K562 (cell line): Measurements from ENCODE around the gene TLCD1. TPM values are rescaled to one million over a fixed set of nuclear protein-coding genes. Genes with fewer than 3 reads are reported as not detected.
A peak's percentile ranks its signal among the peaks of the same experiment; 100 is the strongest.

Experiments
- ATAC-seq: fragments of 200-7000 bp; cut with Tn5 transposase; 3 replicates; pipeline ENCODE4 v1.9.1; 2020; ENCODE audit warnings: moderate library complexity
- BruUV-seq: library from RNA; stranded (reverse); fragments of 400-500 nt; replicated peaks from 2 replicates; lab custom pipeline; 2021; lab: Mats Ljungman, UMichigan
- CTCF ChIA-PET: fragments of 300-600 bp; formaldehyde crosslinking; extraction: SDS; loops from one replicate; lab custom pipeline; 2021; ENCODE audit warnings: low intra/inter-chr PET ratio; lab: Yijun Ruan, JAX
- POLR2A ChIA-PET: fragments of 300-600, 350-650 bp; sonication (Branson Sonifier 250); formaldehyde crosslinking; extraction: SDS; loops from one replicate; lab custom pipeline; 2021; ENCODE audit warnings: antibody characterized with exemption, inconsistent platforms; lab: Yijun Ruan, JAX
- DNase-seq, 4 experiments: peaks; one replicate each; pipeline versions ENCODE4 v3.0.0 to v3.0.0-alpha.2; 2011 to 2018; ENCODE audit warnings: low spot score in 3 of 4, mixed read lengths in 3 of 4; ENCODE audit errors: extremely low read depth in 1 of 4
- FAIRE-seq: peaks from 2 replicates; lab custom pipeline; 2011; peaks lifted over from hg19 to GRCh38; lab: Jason Lieb, UNC
- H2AFZ ChIP-seq: 2 replicates; pipeline ENCODE4 v1.6.0; 2011; ENCODE audit warnings: low read depth, low read length, control low read depth, inconsistent platforms
- H3K27ac ChIP-seq: fragments of 200-600 bp; 3 replicates; pipeline ENCODE4 v1.8.0; 2011; ENCODE audit warnings: low read depth, mild to moderate bottlenecking, control low read depth, inconsistent platforms, low read length, moderate library complexity, mixed read lengths; ENCODE audit errors: extremely low read depth
- H3K27me3 ChIP-seq, 2 experiments: fragments of 300-600 bp in 1 of 2; 2 replicates in 1 of 2; 3 replicates in 1 of 2; pipeline versions ENCODE4 v1.6.0 to v1.8.0; 2011; ENCODE audit warnings: inconsistent platforms in 2 of 2, low read length in 2 of 2, mild to moderate bottlenecking in 1 of 2, mixed read lengths in 1 of 2, moderate library complexity in 1 of 2; ENCODE audit not compliant: control insufficient read depth in 2 of 2, insufficient read depth in 2 of 2
- H3K36me3 ChIP-seq: fragments of 300-600 bp; 3 replicates; pipeline ENCODE4 v1.8.0; 2011; ENCODE audit warnings: mild to moderate bottlenecking, low read length, inconsistent platforms; ENCODE audit not compliant: control insufficient read depth, insufficient read depth
- H3K4me1 ChIP-seq, 2 experiments: fragments of 200-600 bp in 1 of 2; replicated peaks in 1 of 2; 2 replicates in 1 of 2; 3 replicates in 1 of 2; pipeline versions ENCODE4 v1.5.1 to v1.8.0; 2011; ENCODE audit warnings: inconsistent platforms in 2 of 2, low read length in 2 of 2, mild to moderate bottlenecking in 1 of 2, mixed read lengths in 1 of 2, moderate library complexity in 1 of 2; ENCODE audit not compliant: control insufficient read depth in 2 of 2, insufficient read depth in 2 of 2
- H3K4me2 ChIP-seq: 2 replicates; pipeline ENCODE4 v1.6.1; 2011; ENCODE audit warnings: low read length, control low read depth, inconsistent platforms, mixed read lengths; ENCODE audit not compliant: insufficient read depth
- H3K4me3 ChIP-seq: fragments of 200-600 bp; sonication (generic), shearing (Covaris generic); 2 replicates; pipeline ENCODE4 v1.5.1; 2016; ENCODE audit warnings: control low read depth, inconsistent platforms
- H3K79me2 ChIP-seq: fragments of 200-600 bp; 3 replicates; pipeline ENCODE4 v1.8.0; 2011; ENCODE audit warnings: low read length, inconsistent platforms; ENCODE audit not compliant: control insufficient read depth, insufficient read depth
- H3K9ac ChIP-seq, 2 experiments: 2 replicates each; pipeline versions ENCODE4 v1.6.0 to v1.6.1; 2011; ENCODE audit warnings: low read depth in 2 of 2, low read length in 2 of 2, control low read depth in 1 of 2, inconsistent platforms in 1 of 2, mild to moderate bottlenecking in 1 of 2, mixed read lengths in 1 of 2; ENCODE audit not compliant: insufficient read depth in 1 of 2
- H3K9me1 ChIP-seq: one replicate; pipeline ENCODE4 v1.6.0; 2011; ENCODE audit warnings: inconsistent platforms, mild to moderate bottlenecking, low read length, moderate library complexity; ENCODE audit not compliant: control insufficient read depth, insufficient read depth
- H3K9me3 ChIP-seq: replicated peaks from 2 replicates; pipeline ENCODE4 v1.5.1; 2011; ENCODE audit warnings: low read depth, low read length, inconsistent platforms; ENCODE audit not compliant: control insufficient read depth, insufficient read depth
- H4K20me1 ChIP-seq: replicated peaks from 2 replicates; pipeline ENCODE4 v1.6.1; 2011; ENCODE audit warnings: low read length, inconsistent platforms, mixed read lengths; ENCODE audit not compliant: control insufficient read depth, insufficient read depth
- ELF4 ChIP-seq: fragments of 450-650 bp; formaldehyde crosslinking; IDR thresholded peaks from 2 replicates; pipeline ENCODE4 v1.4.0; 2022; ENCODE audit warnings: missing genetic modification characterization
- FOSL1 ChIP-seq: fragments of 200-800 bp; sonication (Bioruptor generic); conservative IDR thresholded peaks from 2 replicates; pipeline ENCODE4 v1.6.1; 2016; ENCODE audit warnings: missing genetic modification characterization, missing compliant biosample characterization
- FOXM1 ChIP-seq, 2 experiments: fragments of 450-650 bp in 1 of 2; sonication (generic) in 1 of 2; formaldehyde crosslinking in 1 of 2; IDR thresholded peaks; 2 replicates each; pipeline versions ENCODE4 v1.6.1 to v1.9.0; 2017 to 2022; ENCODE audit warnings: low read depth in 2 of 2, mild to moderate bottlenecking in 2 of 2, missing genetic modification reagents in 1 of 2, moderate library complexity in 1 of 2
- FOXP1 ChIP-seq: sonication (generic); formaldehyde crosslinking; IDR thresholded peaks from 2 replicates; pipeline ENCODE4 v1.8.0; 2022; ENCODE audit warnings: mild to moderate bottlenecking, missing genetic modification reagents
- GTF2F1 ChIP-seq: IDR thresholded peaks from 2 replicates; pipeline ENCODE4 v1.6.1; 2011; ENCODE audit warnings: low read depth, low read length, improper control_type of control experiment
- KDM2B ChIP-seq: fragments of 250-450 bp; sonication (Bioruptor Pico); IDR thresholded peaks from 2 replicates; pipeline ENCODE4 v1.8.0; 2021; ENCODE audit warnings: mild to moderate bottlenecking, moderate library complexity
- L3MBTL2 ChIP-seq: fragments of 450-650 bp; IDR thresholded peaks from 2 replicates; pipeline ENCODE4 v1.6.1; 2016; ENCODE audit warnings: mild to moderate bottlenecking, moderate library complexity
- MAFK ChIP-seq: IDR thresholded peaks from 2 replicates; pipeline ENCODE4 v1.6.1; 2011; ENCODE audit warnings: low read length, improper control_type of control experiment
- MCM5 ChIP-seq: fragments of 450-650 bp; IDR thresholded peaks from 2 replicates; pipeline ENCODE4 v1.6.1; 2016; ENCODE audit warnings: low read depth
- MED1 ChIP-seq: sonication (generic); formaldehyde crosslinking; IDR thresholded peaks from 2 replicates; pipeline ENCODE4 v1.8.1; 2023; ENCODE audit warnings: missing genetic modification reagents, borderline replicate concordance
- MEIS2 ChIP-seq: fragments of 450-650 bp; IDR thresholded peaks from 2 replicates; pipeline ENCODE4 v1.6.1; 2014; ENCODE audit warnings: mild to moderate bottlenecking; ENCODE audit not compliant: partially characterized antibody
- NFE2L1 ChIP-seq: fragments of 450-650 bp; IDR thresholded peaks from 2 replicates; pipeline ENCODE4 v1.6.1; 2016; ENCODE audit warnings: missing genetic modification characterization, low read depth, mild to moderate bottlenecking, missing compliant biosample characterization, moderate library complexity, borderline replicate concordance
- PPARD ChIP-seq: fragments of 250-450 bp; sonication (Bioruptor Pico); IDR thresholded peaks from 2 replicates; pipeline ENCODE4 v1.8.0; 2022; ENCODE audit warnings: inconsistent platforms, mild to moderate bottlenecking, moderate library complexity
- RFX1 ChIP-seq: fragments of 450-650 bp; IDR thresholded peaks from 2 replicates; pipeline ENCODE4 v1.6.1; 2016; ENCODE audit warnings: mild to moderate bottlenecking, moderate library complexity
- SRSF9 ChIP-seq: fragments of 200-400 bp; formaldehyde crosslinking; IDR thresholded peaks from 2 replicates; pipeline ENCODE4 v1.6.1; 2017; ENCODE audit warnings: low read depth, low read length, borderline replicate concordance
- TAF7 ChIP-seq: fragments of 450-650 bp; IDR thresholded peaks from 2 replicates; pipeline ENCODE4 v1.6.1; 2016; ENCODE audit warnings: missing genetic modification characterization, missing compliant biosample characterization
- TAL1 ChIP-seq: fragments of 450-650 bp; IDR thresholded peaks from 2 replicates; pipeline ENCODE4 v1.6.1; 2016; ENCODE audit warnings: mild to moderate bottlenecking
- ZNF133 ChIP-seq: fragments of 250-450 bp; sonication (Bioruptor Pico); IDR thresholded peaks from 2 replicates; pipeline ENCODE4 v1.4.0; 2020; ENCODE audit warnings: mild to moderate bottlenecking
- ZNF253 ChIP-seq: fragments of 250-450 bp; sonication (Bioruptor Pico); conservative IDR thresholded peaks from 2 replicates; pipeline ENCODE4 v1.6.1; 2021; ENCODE audit warnings: mild to moderate bottlenecking
- ZNF584 ChIP-seq: fragments of 200-800 bp; sonication (Bioruptor generic); IDR thresholded peaks from 2 replicates; pipeline ENCODE4 v1.6.1; 2016; ENCODE audit warnings: low read depth, mild to moderate bottlenecking, missing genetic modification characterization, missing compliant biosample characterization
- WGBS: fragments of 100-300 bp; shearing (Covaris generic); methylation state at CpG from one replicate; pipeline ENCODE4 v1.1.6; 2016; ENCODE audit warnings: low coverage, mixed read lengths; ENCODE audit not compliant: insufficient coverage; ENCODE audit errors: missing lambda C conversion rate; 5-methylcytosine and 5-hydroxymethylcytosine counted together
- in situ Hi-C: fragments of 300-500 bp; cut with MboI; formaldehyde crosslinking; loops from 4 replicates; pipeline ENCODE4 v1.15.0; 2018; ENCODE audit warnings: inconsistent platforms, mixed read lengths
- intact Hi-C: fragments of 100-400 bp; cut with micrococcal nuclease; formaldehyde crosslinking; loops from 2 replicates; pipeline ENCODE4 v1.14.2; 2022
- polyA plus RNA-seq, 8 experiments: library from polyadenylated mRNA; depleted of rRNA in 4 of 8; stranded (reverse) in 5 of 8; unstranded in 3 of 8; fragments of >200 nt; fragmentation: Nextera tagmentation in 2 of 8; fragmentation: Illumina TruSeq in 1 of 8; extraction: Ambion mirVana in 2 of 8; extraction: Trizol in 1 of 8; gene quantifications; 2 replicates each; pipeline versions ENCODE4 v1.2.1 to v1.2.3, GENCODE V29; 2011 to 2014; ENCODE audit warnings: inconsistent platforms in 1 of 8, missing spikeins in 1 of 8
- total RNA-seq, 7 experiments: library from RNA; depleted of rRNA in 6 of 7; stranded (reverse); fragments of >200 nt in 6 of 7; fragmentation: Illumina TruSeq in 2 of 7; extraction: Trizol in 2 of 7; gene quantifications; 2 replicates each; pipeline versions ENCODE4 v1.2.1 to v1.2.3, GENCODE V29; 2011 to 2021; ENCODE audit warnings: low replicate concordance in 1 of 7
- TF ChIP-seq, protein P1 (sequence below): fragments of 250-450 bp; sonication (Bioruptor Pico); IDR thresholded peaks from 2 replicates; pipeline ENCODE4 v1.8.0; 2021; ENCODE audit warnings: moderate library complexity, mild to moderate bottlenecking, inconsistent platforms
- TF ChIP-seq, protein P2 (sequence below): sonication (generic); formaldehyde crosslinking; IDR thresholded peaks from 2 replicates; pipeline ENCODE4 v1.8.0; 2022; ENCODE audit warnings: missing genetic modification reagents, mild to moderate bottlenecking, moderate library complexity, borderline replicate concordance
- TF ChIP-seq, protein P3 (sequence below): IDR thresholded peaks from 2 replicates; pipeline ENCODE4 v1.6.1; 2014; ENCODE audit warnings: antibody characterized with exemption

The TLCD1 gene
- total and polyA plus RNA-seq, 9 of the 15 experiments (the other 6 are each of a cell fraction or from before 2014, with no cell fraction given) = 6.8 to 37.7 (median 21.7) TPM

DNA sequence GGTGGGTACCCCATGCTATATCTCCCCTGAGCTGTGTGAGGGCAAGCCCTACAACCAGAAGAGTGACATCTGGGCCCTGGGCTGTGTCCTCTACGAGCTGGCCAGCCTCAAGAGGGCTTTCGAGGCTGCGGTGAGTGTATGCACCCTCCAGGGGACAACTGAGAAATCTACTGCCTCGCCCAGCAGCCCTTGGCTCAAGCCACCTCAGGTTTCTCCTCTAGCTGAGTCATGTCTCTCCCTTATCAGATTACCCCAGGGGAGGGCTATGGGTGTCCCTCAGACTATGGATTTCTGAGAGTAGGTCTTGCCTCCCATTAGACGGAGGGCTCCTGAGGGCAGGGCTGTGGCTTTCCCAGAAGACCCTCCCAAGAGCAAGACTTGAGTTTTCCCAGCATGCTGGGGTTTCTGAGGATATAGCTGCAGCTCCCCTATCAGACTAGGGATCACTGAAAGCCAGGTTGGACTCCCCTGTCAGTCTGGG lies 9.2 kb upstream of the TLCD1 start:
- Histone ChIP-seq H3K27me3 (no peaks in the 10 kb centered on the region), H3K79me2 (no peaks in the 10 kb centered on the region), H4K20me1 (no peaks in the 10 kb centered on the region), H3K36me3 (peaks cover 9% of the 10 kb centered on the region; the same call in 2 of the 3 replicates), H3K27ac (peak overlapping the region; percentile 64), H3K9me1 (no peaks in the 10 kb centered on the region), H2AFZ (peak overlapping the region; percentile 80), H3K4me3 (no peak overlapping the region), H3K9ac (peak overlapping the region; percentile 47 to 78), H3K4me2 (peak overlapping the region; percentile 62), H3K9me3 (no peaks in the 10 kb centered on the region), H3K4me1 (peaks cover 29 to 53% of the 10 kb centered on the region in 2 experiments)
- in situ Hi-C loops (no loop called here), intact Hi-C loops (no loop called here)
- ChIA-PET POLR2A (interaction anchor here (0.5 to 3.0 kb wide), 11 partner anchors 8 to 412 kb away, joined by 3 to 17 read pairs (median 6); partner anchors contain the start of genes RPL23A and TLCD1), CTCF (interaction anchor here (0.7 to 1.3 kb wide), 2 partner anchors 15 to 144 kb away, joined by 3 to 7 read pairs; no protein-coding TSS in a partner anchor)
- BruUV-seq = no TSS peak
- WGBS = 1% methylated on average over 5 of the region's 5 CpGs
- peak; percentile 85 to 95 (median 92) for DNase-seq
- ATAC-seq = peak; percentile 99
- FAIRE-seq = peak; percentile 98
- TF ChIP-seq ZNF133 (CRISPR knock-in tag) (no peak), MAFK (peak; percentile 91), RFX1 (no peak), PPARD (no peak), FOXM1 (IDR thresholded peaks at IDR 0.05; ENCODE audit: low read depth) (peak; percentile 15; the same call in 1 of the 2 replicates), FOXM1 (CRISPR knock-in tag; IDR thresholded peaks at IDR 0.05; ENCODE audit: low read depth) (no peak), KDM2B (CRISPR knock-in tag) (no peak), FOXP1 (CRISPR knock-in tag) (no peak), L3MBTL2 (peak; percentile 78), ELF4 (CRISPR knock-in tag) (0 out of 2 replicates have a peak, but pooled peaks have one; percentile 58), ZNF253 (CRISPR knock-in tag) (no peak), MEIS2 (no peak), NFE2L1 (tag) (no peak), MED1 (CRISPR knock-in tag) (no peak), SRSF9 (no peak), TAL1 (no peak), ZNF584 (CRISPR knock-in tag) (no peak), MCM5 (no peak), FOSL1 (peak; percentile 92), TAF7 (no peak), GTF2F1 (no peak)
- TF ChIP-seq, protein P1, sequence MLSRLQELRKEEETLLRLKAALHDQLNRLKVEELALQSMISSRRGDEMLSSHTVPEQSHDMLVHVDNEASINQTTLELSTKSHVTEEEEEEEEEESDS (CRISPR knock-in tag) = no peak
- TF ChIP-seq, protein P2, sequence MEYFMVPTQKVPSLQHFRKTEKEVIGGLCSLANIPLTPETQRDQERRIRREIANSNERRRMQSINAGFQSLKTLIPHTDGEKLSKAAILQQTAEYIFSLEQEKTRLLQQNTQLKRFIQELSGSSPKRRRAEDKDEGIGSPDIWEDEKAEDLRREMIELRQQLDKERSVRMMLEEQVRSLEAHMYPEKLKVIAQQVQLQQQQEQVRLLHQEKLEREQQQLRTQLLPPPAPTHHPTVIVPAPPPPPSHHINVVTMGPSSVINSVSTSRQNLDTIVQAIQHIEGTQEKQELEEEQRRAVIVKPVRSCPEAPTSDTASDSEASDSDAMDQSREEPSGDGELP = peak; percentile 58; the same call in 1 of the 2 replicates
- TF ChIP-seq, protein P3, sequence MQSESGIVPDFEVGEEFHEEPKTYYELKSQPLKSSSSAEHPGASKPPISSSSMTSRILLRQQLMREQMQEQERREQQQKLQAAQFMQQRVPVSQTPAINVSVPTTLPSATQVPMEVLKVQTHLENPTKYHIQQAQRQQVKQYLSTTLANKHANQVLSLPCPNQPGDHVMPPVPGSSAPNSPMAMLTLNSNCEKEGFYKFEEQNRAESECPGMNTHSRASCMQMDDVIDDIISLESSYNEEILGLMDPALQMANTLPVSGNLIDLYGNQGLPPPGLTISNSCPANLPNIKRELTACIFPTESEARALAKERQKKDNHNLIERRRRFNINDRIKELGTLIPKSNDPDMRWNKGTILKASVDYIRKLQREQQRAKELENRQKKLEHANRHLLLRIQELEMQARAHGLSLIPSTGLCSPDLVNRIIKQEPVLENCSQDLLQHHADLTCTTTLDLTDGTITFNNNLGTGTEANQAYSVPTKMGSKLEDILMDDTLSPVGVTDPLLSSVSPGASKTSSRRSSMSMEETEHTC = no peak
